NT2/D1 (cell line): Measurements from ENCODE around the gene LRRC58.
A peak's percentile ranks its signal among the peaks of the same experiment; 100 is the strongest.

Experiments
- DNase-seq: peaks from one replicate; pipeline ENCODE4 v3.0.0-alpha.2; 2011; ENCODE audit warnings: low read depth, low spot score
- H3K27me3 ChIP-seq: 2 replicates; pipeline ENCODE4 v1.6.0; 2011; ENCODE audit warnings: mild to moderate bottlenecking; ENCODE audit not compliant: insufficient read length, insufficient read depth
- H3K36me3 ChIP-seq: 2 replicates; pipeline ENCODE4 v1.6.1; 2011; ENCODE audit warnings: mild to moderate bottlenecking, low read length, mixed read lengths; ENCODE audit not compliant: insufficient read depth, insufficient read length
- H3K4me1 ChIP-seq: 2 replicates; pipeline ENCODE4 v1.5.1; 2011; ENCODE audit not compliant: insufficient read depth, insufficient read length
- H3K4me3 ChIP-seq: 2 replicates; pipeline ENCODE4 v1.5.1; 2011; ENCODE audit warnings: low read depth; ENCODE audit not compliant: insufficient read length
- H3K9ac ChIP-seq: 2 replicates; pipeline ENCODE4 v1.6.0; 2011; ENCODE audit warnings: low read depth; ENCODE audit not compliant: insufficient read length
- H3K9me3 ChIP-seq: 2 replicates; pipeline ENCODE4 v1.5.1; 2011; ENCODE audit warnings: mild to moderate bottlenecking, low read length; ENCODE audit not compliant: insufficient read depth
- SUZ12 ChIP-seq: IDR thresholded peaks from 2 replicates; pipeline ENCODE4 v1.6.1; 2011; ENCODE audit not compliant: insufficient read length, insufficient read depth; ENCODE audit errors: extremely low read depth
- YY1 ChIP-seq: IDR thresholded peaks from 2 replicates; pipeline ENCODE4 v1.6.1; 2011; ENCODE audit not compliant: insufficient read length, insufficient read depth
- ZNF274 ChIP-seq: IDR thresholded peaks from 2 replicates; pipeline ENCODE4 v1.6.1; 2011; ENCODE audit warnings: mild to moderate bottlenecking, low read depth, low read length

The LRRC58 gene

DNA sequence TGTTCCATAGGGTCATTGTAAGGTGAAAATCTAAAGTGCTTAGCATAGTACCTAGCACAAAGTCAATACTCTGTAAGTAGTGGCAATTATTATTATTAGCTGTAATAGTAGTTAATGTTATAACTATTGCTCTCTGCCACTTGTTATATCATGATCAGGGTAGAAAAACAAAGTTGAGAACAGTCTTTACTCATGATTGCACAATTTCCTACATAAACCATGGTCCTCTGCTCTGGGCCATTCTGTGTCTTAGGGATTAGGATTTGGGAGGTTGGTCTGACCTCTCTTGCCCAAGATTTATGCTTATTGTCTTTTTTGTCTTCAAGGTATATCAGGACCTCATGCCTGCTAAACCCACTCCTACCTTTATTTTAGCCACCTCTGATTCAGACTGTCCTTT is 4.3 kb upstream of the LRRC58 start:
- H3K36me3 ChIP-seq, result no peaks in the 10 kb centered on the region
- no peak overlapping the region for H3K4me3 ChIP-seq
- H3K9me3 ChIP-seq, result no peaks in the 10 kb centered on the region
- no peak for DNase-seq
- no peaks in the 10 kb centered on the region for H3K27me3 ChIP-seq
- no peak overlapping the region for H3K9ac ChIP-seq
- TF ChIP-seq SUZ12, result no peak
- no peak for TF ChIP-seq ZNF274
- TF ChIP-seq YY1, result no peak
- no peaks in the 10 kb centered on the region for H3K4me1 ChIP-seq

DNA sequence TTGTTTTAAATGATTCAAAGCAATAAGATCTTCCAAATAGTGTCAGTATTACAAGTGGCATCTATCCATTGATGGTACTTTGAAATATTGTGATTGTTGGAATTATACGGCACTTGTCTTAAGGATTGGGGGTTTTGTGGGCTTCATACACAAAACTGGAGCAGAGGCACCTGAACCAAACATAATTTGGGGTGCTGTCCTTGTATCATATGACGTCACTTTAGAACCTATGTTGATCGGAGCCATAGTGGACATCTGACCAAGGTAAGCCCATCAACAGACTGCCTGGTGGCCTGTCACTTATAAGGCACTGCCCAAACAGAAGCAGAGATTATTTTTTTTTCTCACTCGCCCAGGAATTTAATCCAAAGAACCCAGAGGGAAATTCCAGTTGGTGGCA is 2.9 kb upstream of the LRRC58 start:
- TF ChIP-seq ZNF274 (no peak), YY1 (no peak), SUZ12 (no peak)
- H3K27me3 ChIP-seq, result no peaks in the 10 kb centered on the region
- no peaks in the 10 kb centered on the region for H3K4me1 ChIP-seq
- H3K9ac ChIP-seq, result no peak overlapping the region
- DNase-seq, result no peak
- no peaks in the 10 kb centered on the region for H3K9me3 ChIP-seq
- H3K4me3 ChIP-seq, result no peak overlapping the region
- no peaks in the 10 kb centered on the region for H3K36me3 ChIP-seq

DNA sequence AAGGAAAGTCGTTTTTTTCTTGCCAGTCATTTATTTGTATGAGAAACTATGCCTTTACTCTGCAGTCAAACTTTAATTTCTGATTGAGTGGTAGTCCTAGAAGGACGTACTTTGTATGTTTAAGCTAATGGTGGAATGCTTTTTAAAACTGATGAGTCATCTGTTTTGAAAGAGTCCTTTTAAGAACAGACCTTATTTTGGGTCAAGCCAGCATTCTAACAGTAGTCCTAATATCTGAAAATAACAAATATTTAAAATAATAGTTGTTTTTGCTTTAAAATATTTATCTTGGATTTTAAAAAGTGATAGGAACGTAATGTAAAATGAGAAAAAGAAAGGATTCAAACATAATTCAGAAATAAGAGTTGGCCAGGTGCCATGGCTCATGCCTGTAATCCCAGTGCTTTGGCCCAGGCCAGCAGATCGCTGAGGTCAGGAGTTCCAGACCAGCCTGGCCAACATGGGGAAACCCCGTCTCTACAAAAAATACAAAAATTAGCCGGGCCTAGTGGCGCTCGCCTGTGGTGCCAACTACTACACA is 1.3 kb upstream of the LRRC58 start:
- no peaks in the 10 kb centered on the region for H3K4me1 ChIP-seq
- no peaks in the 10 kb centered on the region for H3K36me3 ChIP-seq
- DNase-seq, result no peak
- H3K4me3 ChIP-seq, result no peak overlapping the region
- TF ChIP-seq ZNF274 (no peak), SUZ12 (no peak), YY1 (no peak)
- no peaks in the 10 kb centered on the region for H3K9me3 ChIP-seq
- H3K9ac ChIP-seq, result no peak overlapping the region
- no peaks in the 10 kb centered on the region for H3K27me3 ChIP-seq

DNA sequence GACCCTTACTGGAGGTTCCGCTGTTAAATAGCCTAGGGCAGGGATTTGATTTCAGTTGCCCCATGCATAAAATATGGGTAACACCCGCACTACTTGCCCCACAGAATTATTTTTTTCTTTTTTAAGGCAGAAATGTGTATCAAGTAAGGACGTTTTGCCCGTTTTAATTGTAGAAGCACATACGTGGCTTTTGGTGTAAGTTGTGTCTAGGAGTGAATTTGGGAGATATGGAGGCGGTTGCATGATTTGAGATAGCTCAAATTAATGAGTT is 636 bp upstream of the LRRC58 start:
- H3K9ac ChIP-seq, result peak overlapping the region; percentile 92
- no peaks in the 10 kb centered on the region for H3K9me3 ChIP-seq
- no peaks in the 10 kb centered on the region for H3K27me3 ChIP-seq
- DNase-seq, result no peak
- H3K4me1 ChIP-seq, result no peaks in the 10 kb centered on the region
- no peaks in the 10 kb centered on the region for H3K36me3 ChIP-seq
- peak overlapping the region; percentile 92 for H3K4me3 ChIP-seq
- no peak for TF ChIP-seq ZNF274
- no peak for TF ChIP-seq SUZ12
- TF ChIP-seq YY1, result no peak

DNA sequence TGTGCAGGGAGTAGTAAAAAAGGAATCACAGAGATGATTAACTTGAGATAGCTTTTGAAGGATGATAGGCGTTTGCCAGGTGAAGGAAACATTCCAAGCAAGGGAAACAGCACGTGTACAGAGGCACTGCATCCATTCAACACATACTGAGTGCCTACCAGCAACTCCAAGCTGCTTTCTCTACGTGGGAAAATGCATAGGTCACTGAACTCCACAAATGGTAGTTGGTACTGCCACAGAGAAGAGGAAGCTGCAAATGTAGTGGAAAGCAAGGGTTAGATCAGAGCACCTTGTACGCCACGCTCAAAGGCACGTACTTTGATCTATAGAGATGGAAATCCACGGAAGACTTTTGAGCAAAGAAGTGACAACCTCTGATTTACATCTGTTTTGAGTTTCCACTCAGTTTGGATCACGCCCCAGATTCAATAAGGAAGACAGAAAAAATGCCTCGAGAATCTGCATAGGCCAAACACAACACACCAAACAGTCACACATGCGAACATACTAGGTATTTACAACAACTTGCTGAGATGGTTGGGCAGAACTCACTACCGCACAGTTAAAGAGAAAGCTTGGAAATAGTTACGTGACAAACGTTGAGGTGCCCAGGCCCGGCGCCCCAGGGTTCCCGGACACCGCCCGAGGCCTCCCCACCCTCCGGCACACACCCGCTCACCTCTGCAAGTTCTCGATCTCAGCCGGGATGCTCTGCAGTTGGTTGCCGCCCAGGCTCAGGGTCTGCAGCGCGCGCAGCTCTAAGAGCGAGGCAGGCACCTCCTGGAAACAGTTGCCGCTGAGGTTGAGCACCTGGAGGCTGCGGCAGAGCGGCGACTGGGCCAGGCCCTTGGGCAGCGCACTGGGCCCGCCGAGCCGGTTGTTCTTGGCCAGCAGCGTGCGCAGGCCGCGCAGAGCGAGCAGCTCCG is 826 bp downstream of the LRRC58 start:
- H3K9me3 ChIP-seq, result no peaks in the 10 kb centered on the region
- TF ChIP-seq YY1 (no peak), SUZ12 (no peak), ZNF274 (no peak)
- no peaks in the 10 kb centered on the region for H3K36me3 ChIP-seq
- no peak for DNase-seq
- H3K27me3 ChIP-seq, result no peaks in the 10 kb centered on the region
- no peaks in the 10 kb centered on the region for H3K4me1 ChIP-seq
- peak overlapping the region; percentile 92 for H3K9ac ChIP-seq
- H3K4me3 ChIP-seq, result peak overlapping the region; percentile 92

DNA sequence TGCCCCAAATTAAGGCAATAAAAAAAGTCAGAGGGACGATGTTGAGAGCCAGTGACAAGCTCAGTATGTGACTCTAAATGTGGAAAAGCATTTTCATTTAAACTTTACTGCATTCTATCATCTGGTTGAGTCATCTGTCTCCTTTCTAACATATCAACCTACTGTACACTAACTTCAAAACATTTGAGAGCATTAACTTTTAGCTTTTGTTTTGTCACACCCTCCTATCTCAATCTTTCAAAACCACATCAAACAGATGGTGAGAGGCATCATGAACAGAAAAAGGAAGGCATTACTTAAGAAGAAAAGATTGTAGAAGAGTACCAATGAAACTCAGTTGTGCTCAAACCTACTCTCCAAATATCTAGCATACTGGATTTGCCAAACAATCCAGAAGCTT is 4.8 kb downstream of the LRRC58 start:
- Histone ChIP-seq H3K4me3 (no peak overlapping the region), H3K9me3 (peaks cover 32% of the 10 kb centered on the region), H3K4me1 (no peaks in the 10 kb centered on the region), H3K9ac (no peak overlapping the region), H3K36me3 (peaks cover 5% of the 10 kb centered on the region), H3K27me3 (no peaks in the 10 kb centered on the region)
- no peak for DNase-seq
- TF ChIP-seq ZNF274 (no peak), SUZ12 (no peak), YY1 (no peak)

DNA sequence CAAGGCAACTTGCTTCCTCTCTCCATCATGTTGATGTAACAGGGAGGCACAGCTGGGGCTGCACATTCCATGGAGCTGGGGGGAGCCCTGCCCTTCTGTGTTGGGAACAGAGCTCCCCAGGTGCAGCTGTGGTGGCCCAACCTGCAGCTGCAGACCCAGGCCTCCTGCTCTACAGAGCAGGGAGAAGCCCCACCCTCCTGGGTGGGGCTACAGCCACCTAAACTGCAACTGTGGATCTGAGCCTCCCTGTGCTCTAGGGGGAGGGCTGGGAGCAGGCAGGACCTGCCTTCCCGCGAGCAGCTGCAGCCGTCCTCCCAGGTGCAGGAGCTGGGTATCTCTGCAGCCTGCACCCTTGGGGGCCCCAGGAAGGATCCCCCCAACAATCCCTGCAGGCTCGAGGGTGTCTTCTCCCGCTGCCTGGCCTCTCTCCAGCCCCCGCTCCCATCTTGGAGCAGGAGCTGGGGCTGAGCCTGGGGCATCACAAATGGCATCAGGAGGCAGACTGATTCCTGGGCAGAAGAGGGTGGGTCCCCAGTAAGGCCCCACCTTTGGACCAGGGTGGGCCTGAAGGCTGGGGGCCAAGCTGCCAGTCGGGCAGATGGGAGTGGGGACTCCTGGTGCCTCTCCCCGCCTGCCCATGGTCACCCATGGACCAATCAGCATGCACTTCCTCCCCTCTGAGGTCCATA is 7.4 kb downstream of the LRRC58 start:
- DNase-seq, result peak; percentile 25
- Histone ChIP-seq H3K4me3 (no peak overlapping the region), H3K4me1 (no peaks in the 10 kb centered on the region), H3K27me3 (no peaks in the 10 kb centered on the region), H3K36me3 (peaks cover 5% of the 10 kb centered on the region), H3K9ac (no peak overlapping the region), H3K9me3 (peaks cover 37% of the 10 kb centered on the region)
- TF ChIP-seq ZNF274, result no peak
- no peak for TF ChIP-seq YY1
- no peak for TF ChIP-seq SUZ12
